H7 (cell line): ENCODE results near the gene ZNF805. TPM values are rescaled to one million over a fixed set of nuclear protein-coding genes. Genes with fewer than 3 reads are reported as not detected.

Source experiments
- DNase-seq: peaks from one replicate; pipeline ENCODE4 v3.0.0; 2012
- H3K27me3 ChIP-seq: 2 replicates; pipeline ENCODE4 v1.6.0; 2011; ENCODE audit warnings: mild to moderate bottlenecking, low read length; ENCODE audit not compliant: control insufficient read depth, insufficient read depth
- H3K36me3 ChIP-seq: replicated peaks from 2 replicates; pipeline ENCODE4 v1.5.1; 2011; ENCODE audit warnings: low read length; ENCODE audit not compliant: control insufficient read depth, insufficient read depth
- H3K4me3 ChIP-seq: 2 replicates; pipeline ENCODE4 v1.5.1; 2011; ENCODE audit warnings: low read depth, mild to moderate bottlenecking, control low read depth, low read length, moderate library complexity; ENCODE audit not compliant: insufficient read depth
- total RNA-seq: library from RNA; depleted of rRNA; stranded (reverse); fragments of >200 nt; shearing (Covaris generic); gene quantifications from 2 replicates; pipeline ENCODE4 v1.2.3, GENCODE V29; 2014; rRNA removed

ZNF805 gene
- total RNA-seq, 1 experiment from 2014 or later = 13.1 TPM

DNA sequence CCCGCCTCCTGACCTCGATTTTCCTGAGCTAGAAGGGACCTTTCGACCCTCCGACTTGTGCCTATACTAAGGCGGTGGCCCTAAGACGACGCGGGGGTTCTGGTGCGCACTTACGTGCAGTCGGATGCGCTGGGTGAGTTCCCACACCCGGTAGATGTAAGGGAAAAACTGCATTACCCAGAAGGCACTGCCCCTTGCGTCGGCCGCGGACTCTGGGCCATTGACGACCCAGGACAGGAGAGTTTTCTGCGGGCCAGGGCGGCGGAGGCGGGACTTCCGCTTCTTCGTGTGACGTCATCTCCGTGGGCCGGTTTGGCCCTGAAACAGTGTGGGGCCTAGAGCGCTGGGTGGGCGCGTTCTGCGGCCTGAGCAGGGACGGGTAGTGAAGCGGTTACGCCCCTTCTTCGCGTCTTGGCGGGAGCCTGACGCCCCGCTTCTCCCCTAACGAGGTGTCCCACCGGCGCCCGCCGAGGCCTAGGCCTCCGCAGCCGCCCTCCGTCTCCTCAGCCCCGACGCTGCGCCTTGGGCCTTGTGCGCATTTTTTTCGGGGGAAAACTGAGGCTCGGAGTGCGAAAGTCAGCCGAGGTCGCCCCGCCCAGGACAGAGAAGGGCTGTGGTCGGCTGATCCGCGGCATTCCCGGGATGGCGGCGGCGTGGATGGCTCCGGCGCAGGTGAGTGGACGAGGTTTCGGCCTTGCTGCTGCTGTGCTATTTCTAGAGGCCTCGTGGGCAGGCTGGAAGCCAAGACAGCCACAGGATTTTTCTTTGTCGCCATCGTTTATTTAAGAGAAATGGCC, 39.9 kb downstream of the ZNF805 start, which contains the start of gene ZNF460:
TSS of gene ZNF460 (plus strand) at position 321 of the 797 bp plus-strand sequence. CDS start at position 643, 322 bp downstream.
- peak; percentile 96 for DNase-seq
- H3K4me3 ChIP-seq = peak within 1 kb of the TSS; percentile 94
- H3K27me3 ChIP-seq = no peaks in the 10 kb centered on the region
- H3K36me3 ChIP-seq = peaks cover 12% of the 10 kb centered on the region

DNA sequence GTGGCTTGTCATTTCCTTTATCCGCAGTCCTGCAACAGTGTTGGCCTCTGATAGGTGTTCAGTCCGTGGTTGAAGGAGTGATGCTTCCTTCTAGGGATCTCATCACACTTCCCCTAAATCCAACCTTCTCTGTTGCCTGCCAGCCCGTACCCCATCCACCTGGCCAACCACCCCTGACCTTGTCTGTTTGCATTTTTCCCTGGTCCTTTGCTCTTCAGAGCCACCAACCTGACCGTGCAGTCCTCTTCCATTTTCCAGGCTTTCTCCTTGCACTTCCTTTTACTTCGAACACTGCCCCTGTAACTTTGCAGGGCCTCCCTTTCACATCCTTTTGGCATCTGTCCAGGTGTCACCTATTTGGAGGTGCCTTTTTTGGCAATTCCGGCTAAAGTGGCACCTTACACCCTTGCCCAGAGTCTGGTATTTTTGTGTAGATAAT, 40.5 kb downstream of the ZNF805 start:
- peak overlapping the region; percentile 94 for H3K4me3 ChIP-seq
- H3K36me3 ChIP-seq = peaks cover 15% of the 10 kb centered on the region
- no peaks in the 10 kb centered on the region for H3K27me3 ChIP-seq
- no peak for DNase-seq

DNA sequence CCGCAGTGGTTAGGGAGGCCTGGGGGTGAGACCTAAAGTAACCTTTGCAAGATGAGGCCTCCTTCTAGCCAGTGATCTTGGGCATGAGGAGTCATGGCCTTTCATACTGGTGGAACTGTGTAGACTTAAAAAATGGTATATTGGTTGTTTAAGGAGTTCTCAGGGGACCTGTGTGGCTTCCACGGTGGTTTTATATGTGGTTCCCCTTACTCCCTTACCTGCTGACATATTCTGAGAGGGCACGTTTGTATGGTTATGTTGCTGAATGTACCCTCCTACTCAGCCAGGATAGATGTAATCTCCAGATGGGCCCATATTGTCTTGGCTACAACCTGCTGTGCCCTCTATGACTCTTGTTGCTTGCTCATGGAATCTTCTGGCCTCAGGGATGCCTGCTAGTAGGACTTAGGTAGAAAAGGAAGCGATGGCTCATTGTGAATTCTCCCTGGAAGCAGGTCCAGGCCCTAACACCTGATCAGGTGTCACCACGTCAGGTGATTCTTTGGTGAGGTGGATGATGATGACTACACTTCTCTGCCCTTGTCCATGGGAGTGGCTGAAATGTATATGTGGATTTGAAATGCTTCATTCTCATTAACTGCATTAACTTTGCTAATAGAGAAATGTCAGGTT, 41.7 kb downstream of the ZNF805 start:
- no peaks in the 10 kb centered on the region for H3K27me3 ChIP-seq
- no peak overlapping the region for H3K4me3 ChIP-seq
- peaks cover 19% of the 10 kb centered on the region for H3K36me3 ChIP-seq
- DNase-seq = no peak

DNA sequence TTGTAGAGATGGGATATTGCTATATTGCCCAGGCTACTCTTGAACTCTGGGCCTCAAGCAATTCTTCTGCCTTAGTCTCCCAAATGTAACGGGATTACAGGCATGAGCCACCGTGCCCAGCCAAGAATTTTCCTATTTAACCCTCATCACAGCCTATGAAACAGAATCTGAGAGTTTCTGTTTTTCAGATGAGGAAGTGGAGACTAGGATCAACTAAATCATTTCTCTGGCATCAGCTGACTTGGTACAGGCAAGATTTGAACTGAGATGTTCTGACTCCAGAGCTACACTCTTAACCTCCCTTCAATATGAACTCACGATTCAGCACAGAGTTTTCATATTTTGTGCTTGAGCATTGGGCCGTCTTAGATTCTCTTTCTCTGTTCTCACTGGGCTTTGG, 47.9 kb downstream of the ZNF805 start:
- DNase-seq = no peak
- Histone ChIP-seq H3K4me3 (no peak overlapping the region), H3K27me3 (no peaks in the 10 kb centered on the region), H3K36me3 (peaks cover 52% of the 10 kb centered on the region)

DNA sequence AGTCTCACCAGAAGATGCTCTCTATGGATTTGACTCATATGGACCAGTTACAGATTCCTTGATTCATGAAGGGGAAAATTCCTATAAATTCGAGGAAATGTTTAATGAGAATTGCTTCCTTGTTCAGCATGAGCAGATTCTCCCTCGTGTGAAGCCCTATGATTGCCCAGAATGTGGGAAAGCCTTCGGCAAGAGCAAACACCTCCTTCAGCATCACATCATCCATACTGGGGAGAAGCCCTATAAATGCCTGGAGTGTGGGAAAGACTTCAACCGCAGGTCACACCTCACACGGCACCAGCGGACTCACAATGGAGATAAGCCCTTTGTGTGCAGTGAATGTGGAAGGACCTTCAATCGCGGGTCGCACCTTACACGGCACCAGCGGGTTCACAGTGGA, 50.5 kb downstream of the ZNF805 start:
- H3K4me3 ChIP-seq = no peak overlapping the region
- no peak for DNase-seq
- peaks cover 37% of the 10 kb centered on the region for H3K36me3 ChIP-seq
- H3K27me3 ChIP-seq = no peaks in the 10 kb centered on the region

GRCh38 chr19:57292547-57292946, 52.1 kb downstream of the ZNF805 start:
- H3K36me3 ChIP-seq = peaks cover 30% of the 10 kb centered on the region
- no peak for DNase-seq
- H3K4me3 ChIP-seq = no peak overlapping the region
- no peaks in the 10 kb centered on the region for H3K27me3 ChIP-seq

DNA sequence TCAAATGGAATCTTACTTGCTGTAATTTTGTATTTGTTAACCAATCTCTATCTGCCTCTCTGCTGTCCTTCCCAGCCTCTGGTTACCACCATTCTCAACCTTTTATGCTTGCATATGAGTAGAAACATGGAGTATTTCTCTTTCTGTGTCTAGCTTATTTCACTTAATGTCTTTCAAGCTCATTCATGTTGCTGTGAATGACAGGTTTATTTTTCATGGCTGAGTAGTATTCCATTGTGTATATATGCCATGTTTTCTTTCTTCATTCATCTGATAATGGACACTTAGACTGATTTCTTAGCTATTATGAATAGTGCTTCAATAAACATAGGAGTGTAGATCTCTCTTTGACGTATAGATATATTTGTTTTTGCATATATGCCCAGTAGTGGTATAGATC, 53.3 kb downstream of the ZNF805 start:
- peaks cover 22% of the 10 kb centered on the region for H3K36me3 ChIP-seq
- H3K4me3 ChIP-seq = no peak overlapping the region
- no peaks in the 10 kb centered on the region for H3K27me3 ChIP-seq
- no peak for DNase-seq

DNA sequence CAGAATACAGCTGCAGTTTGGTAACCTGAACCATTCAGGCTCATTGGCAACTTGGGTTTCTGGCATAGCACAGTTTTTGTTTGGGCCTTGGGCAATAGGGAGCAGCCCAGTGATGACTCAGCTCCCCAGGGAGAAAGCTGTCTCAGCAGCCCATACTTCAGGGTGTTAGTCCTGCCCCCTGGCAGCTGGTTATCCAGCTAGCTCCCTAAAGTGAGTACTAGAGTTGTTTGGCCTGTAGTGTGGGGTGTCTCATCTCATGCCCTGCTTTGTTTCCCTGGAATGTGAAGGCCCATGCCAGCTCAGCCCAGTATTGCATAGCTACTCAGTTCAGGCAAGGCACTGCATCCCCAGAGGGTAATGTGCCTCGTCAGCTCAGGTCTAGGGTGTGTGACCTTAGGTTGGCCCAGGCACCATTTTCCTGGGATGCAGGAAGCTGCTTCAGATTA, 61.6 kb downstream of the ZNF805 start:
- no peak for DNase-seq
- H3K4me3 ChIP-seq = no peak overlapping the region
- no peaks in the 10 kb centered on the region for H3K27me3 ChIP-seq
- no peaks in the 10 kb centered on the region; the same call in 1 of the 2 replicates for H3K36me3 ChIP-seq

GRCh38 chr19:57302727-57303401, 62.4 kb downstream of the ZNF805 start:
- DNase-seq = no peak
- H3K27me3 ChIP-seq = no peaks in the 10 kb centered on the region
- no peak overlapping the region for H3K4me3 ChIP-seq
- no peaks in the 10 kb centered on the region; the same call in 1 of the 2 replicates for H3K36me3 ChIP-seq

Other genes with a start within 250 kb of the ZNF805 start
- not detected in 2 replicates for gene USP29, start 120.6 kb upstream of the ZNF805 start, total RNA-seq
- gene ZIM3, start 95.4 kb upstream of the ZNF805 start, total RNA-seq = not detected in 2 replicates
- not detected in 2 replicates for gene DUXA, start 73.1 kb upstream of the ZNF805 start, total RNA-seq
- gene ZNF264, start 49.1 kb upstream of the ZNF805 start, total RNA-seq = 13.9 and 18.8 TPM in 2 replicates
- gene AURKC, start 9.6 kb upstream of the ZNF805 start, total RNA-seq = 8.5 and 16.3 TPM in 2 replicates
- 23.7 and 29.7 TPM in 2 replicates for gene ZNF460, start 39.9 kb downstream of the ZNF805 start, total RNA-seq
- gene ZNF543, start 79.8 kb downstream of the ZNF805 start, total RNA-seq = 12.7 and 16.4 TPM in 2 replicates
- 10.6 and 12.5 TPM in 2 replicates for gene ZNF304, start 110.6 kb downstream of the ZNF805 start, total RNA-seq
- 10.1 and 10.4 TPM in 2 replicates for gene TRAPPC2B, start 122.9 kb downstream of the ZNF805 start, total RNA-seq
- gene ZNF547, start 122.9 kb downstream of the ZNF805 start, total RNA-seq = 1.7 and 1.8 TPM in 2 replicates
- gene ZNF548, start 149.2 kb downstream of the ZNF805 start, total RNA-seq = 9.1 and 17.1 TPM in 2 replicates
- gene ZNF17, start 170.5 kb downstream of the ZNF805 start, total RNA-seq = 9.5 and 11.9 TPM in 2 replicates
- gene ZNF749, start 194.7 kb downstream of the ZNF805 start, total RNA-seq = 15.1 and 18.1 TPM in 2 replicates
- 0.15 TPM in 1 of 2 replicates, not detected in the other for gene VN1R1, start 216.5 kb downstream of the ZNF805 start, total RNA-seq
- gene ZNF772, start 236.9 kb downstream of the ZNF805 start, total RNA-seq = 4.3 and 5.0 TPM in 2 replicates
- gene ZNF419, start 247.1 kb downstream of the ZNF805 start, total RNA-seq = 10.6 and 12.5 TPM in 2 replicates